Transverse colon (tissue), 4 donors: ENCODE data around the gene B4GAT1. TPM values are rescaled to one million over a fixed set of nuclear protein-coding genes. Genes with fewer than 3 reads are reported as not detected.
A peak's percentile ranks its signal among the peaks of the same experiment; 100 is the strongest.

Source experiments
- DNase-seq: peaks from one replicate; pipeline ENCODE4 v3.0.0-alpha.2; 2019
- H3K27ac ChIP-seq, 4 donors: fragments of 200-600 bp; sonication (generic); 2 replicates each; pipeline ENCODE4 v1.5.1; 2016 to 2018; ENCODE audit warnings: inconsistent platforms in 4 of 4
- H3K27me3 ChIP-seq: fragments of 200-600 bp; sonication (generic); 2 replicates; pipeline ENCODE4 v1.5.1; 2017; ENCODE audit warnings: inconsistent platforms
- H3K36me3 ChIP-seq, 4 donors: fragments of 200-600 bp; sonication (generic); 2 replicates each; pipeline ENCODE4 v1.5.1; 2017 to 2019; ENCODE audit warnings: inconsistent platforms in 4 of 4
- H3K4me1 ChIP-seq, 4 donors: fragments of 200-600 bp; sonication (generic); 2 replicates each; pipeline ENCODE4 v1.5.1; 2017 to 2020; ENCODE audit warnings: inconsistent platforms in 4 of 4
- H3K4me3 ChIP-seq, 4 donors: fragments of 200-600 bp; sonication (generic); 1 replicate in 1 of 4; 2 replicates in 3 of 4; pipeline versions ENCODE4 v1.5.1 to v1.6.1; 2017 to 2019; ENCODE audit warnings: inconsistent platforms in 4 of 4
- H3K9me3 ChIP-seq, 2 donors: fragments of 200-600 bp; sonication (generic); 2 replicates each; pipeline ENCODE4 v1.5.1; 2017 to 2019; ENCODE audit warnings: inconsistent platforms in 2 of 2
- CTCF ChIP-seq, 5 experiments: fragments of 200-600 bp in 3 of 5; fragments of 450-650 bp in 2 of 5; sonication (generic) in 3 of 5; IDR thresholded peaks; 1 replicate in 2 of 5; 2 replicates in 3 of 5; pipeline ENCODE4 v1.5.1; 2016 to 2017; ENCODE audit warnings: antibody characterized with exemption in 5 of 5, inconsistent platforms in 3 of 5, mild to moderate bottlenecking in 2 of 5, moderate library complexity in 1 of 5
- EP300 ChIP-seq: sonication (generic); formaldehyde crosslinking; IDR thresholded peaks from one replicate; pipeline ENCODE4 v1.6.1; 2017; ENCODE audit warnings: antibody characterized with exemption, low read depth
- POLR2A ChIP-seq: fragments of 450-650 bp; IDR thresholded peaks from one replicate; pipeline ENCODE4 v1.6.1; 2016; ENCODE audit warnings: antibody characterized with exemption, mild to moderate bottlenecking, moderate library complexity
- POLR2AphosphoS5 ChIP-seq, 3 donors: sonication (generic); formaldehyde crosslinking; IDR thresholded peaks; one replicate each; pipeline ENCODE4 v1.6.1; 2016; ENCODE audit warnings: antibody characterized with exemption in 3 of 3
- WGBS, 2 donors: methylation state at CpG; one replicate each; pipeline ENCODE4 v1.1.5; 2018; ENCODE audit warnings: low coverage in 1 of 2; 5-methylcytosine and 5-hydroxymethylcytosine counted together
- in situ Hi-C, 4 donors: fragments of 200-750 bp; cut with MboI; loops; one replicate each; pipeline versions ENCODE4 v1.15.0 to v1.15.1; 2017; ENCODE audit warnings: low sequenced_read_pairs in 3 of 4, low pct_ligation_motif_present in 1 of 4, low pct_unique_long_range_greater_than_20kb in 1 of 4
- intact Hi-C: fragments of 100-400 bp; cut with DNase I; formaldehyde crosslinking; loops from one replicate; pipeline ENCODE4 v1.15.1; 2023; ENCODE audit warnings: low total_unique reads
- total RNA-seq, 4 donors: library from RNA; depleted of rRNA; stranded (reverse); fragments of >200 nt; gene quantifications; one replicate each; pipeline ENCODE4 v1.1.0, GENCODE V29; 2016

B4GAT1 gene
- total RNA-seq, 4 donors from 2014 or later: 21.8 to 31.8 (median 23.6) TPM

DNA sequence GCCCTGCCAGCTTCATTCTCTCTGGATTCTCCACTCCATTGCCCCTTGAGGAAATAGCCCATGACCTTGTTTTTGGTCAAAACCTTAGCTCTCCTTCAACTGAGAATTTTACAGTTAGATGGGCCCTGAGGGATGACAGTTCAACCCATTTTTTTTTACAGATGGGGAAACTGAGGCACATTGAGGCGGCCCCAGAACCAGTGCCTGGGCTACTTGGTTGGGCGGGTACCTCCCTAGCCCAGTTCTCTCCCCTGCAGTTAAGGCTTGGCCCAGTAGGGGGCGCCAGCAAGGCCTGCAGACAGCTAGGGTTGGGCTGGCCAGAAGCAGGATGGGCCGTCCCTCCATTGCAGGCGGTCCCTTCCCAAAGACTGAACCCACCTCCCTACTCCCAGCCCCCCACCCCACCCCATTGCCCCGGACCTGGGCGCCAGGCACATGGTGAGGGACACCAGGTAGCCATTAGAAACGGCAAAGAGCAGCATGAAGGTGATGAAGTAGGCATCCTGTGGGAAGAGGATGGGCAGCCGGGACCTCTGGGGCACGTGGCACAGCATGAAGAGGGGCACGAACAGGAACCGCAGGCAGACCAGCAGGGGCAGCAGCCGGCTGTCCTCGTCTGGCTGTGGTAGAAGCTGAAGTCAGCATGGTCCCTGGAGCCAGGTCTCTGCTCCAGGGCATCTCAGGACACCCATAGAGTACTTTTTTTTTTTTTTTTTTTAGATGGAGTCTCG lies 16.5 kb upstream of the B4GAT1 start:
- intact Hi-C loops (no loop called here), in situ Hi-C loops (no loop called here)
- peak; percentile 51 to 68 (median 64) for TF ChIP-seq CTCF (IDR thresholded peaks at IDR 0.05)
- no peak for TF ChIP-seq EP300
- TF ChIP-seq POLR2A: no peak
- no peak for TF ChIP-seq POLR2AphosphoS5 (IDR thresholded peaks at IDR 0.05)
- peak; percentile 74 for DNase-seq
- H3K4me3 ChIP-seq: no peak overlapping the region
- WGBS, 2 donors: 72 to 90% methylated on average over 4 to 15 of the region's 15 CpGs
- no peaks in the 10 kb centered on the region for H3K4me1 ChIP-seq
- no peaks in the 10 kb centered on the region for H3K27me3 ChIP-seq
- H3K9me3 ChIP-seq: no peaks in the 10 kb centered on the region
- no peak overlapping the region for H3K27ac ChIP-seq
- H3K36me3 ChIP-seq: no peaks in the 10 kb centered on the region

- in situ Hi-C loops (no loop called here), intact Hi-C loops (no loop called here)
- no peak for DNase-seq
- Histone ChIP-seq H3K27me3 (no peaks in the 10 kb centered on the region), H3K4me1 (no peaks in the 10 kb centered on the region), H3K27ac (no peak overlapping the region), H3K4me3 (no peak overlapping the region), H3K9me3 (no peaks in the 10 kb centered on the region), H3K36me3 (no peaks in the 10 kb centered on the region)
- 90% methylated on average over 14 of the region's 14 CpGs; no CpG with 5 or more reads in 1 of the 2 donors for WGBS, 2 donors
- TF ChIP-seq POLR2A: no peak
- TF ChIP-seq EP300: no peak
- TF ChIP-seq POLR2AphosphoS5 (IDR thresholded peaks at IDR 0.05): no peak
- TF ChIP-seq CTCF (IDR thresholded peaks at IDR 0.05): no peak
Measured at GRCh38 chr11:66363187-66363601, 15.8 kb upstream of the B4GAT1 start.

GRCh38 chr11:66362481-66363147 lies 15.2 kb upstream of the B4GAT1 start:
- no peak for TF ChIP-seq POLR2AphosphoS5 (IDR thresholded peaks at IDR 0.05)
- TF ChIP-seq EP300: no peak
- no peak for TF ChIP-seq POLR2A
- TF ChIP-seq CTCF (IDR thresholded peaks at IDR 0.05): no peak
- no peak for DNase-seq
- Histone ChIP-seq H3K4me1 (no peaks in the 10 kb centered on the region), H3K9me3 (no peaks in the 10 kb centered on the region), H3K4me3 (no peak overlapping the region), H3K36me3 (no peaks in the 10 kb centered on the region), H3K27me3 (no peaks in the 10 kb centered on the region), H3K27ac (no peak overlapping the region)
- in situ Hi-C loops: no loop called here
- 67 to 80% methylated on average over 1 to 9 of the region's 9 CpGs for WGBS, 2 donors
- intact Hi-C loops: no loop called here

DNA sequence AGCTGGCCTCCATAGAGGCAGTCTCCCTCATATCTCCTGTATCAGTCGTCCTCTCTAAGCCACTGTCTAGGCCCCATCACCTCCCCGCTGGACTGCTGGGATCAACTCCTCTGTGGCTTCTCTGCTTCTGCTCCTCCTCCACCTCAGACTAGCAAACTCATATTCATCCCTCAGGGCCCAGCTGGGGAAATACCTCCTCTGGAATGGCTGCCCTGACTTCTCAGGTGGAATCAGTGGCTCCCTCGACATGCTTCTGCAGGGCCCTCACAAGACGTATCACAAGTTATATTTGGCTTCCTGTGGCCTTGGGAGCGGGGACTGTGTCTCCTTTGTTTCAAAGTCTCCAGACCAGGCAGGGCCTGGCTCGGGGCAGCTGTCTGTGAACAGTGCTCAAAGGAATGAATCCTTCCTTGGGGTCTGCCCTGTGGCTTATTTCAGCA lies 14.1 kb upstream of the B4GAT1 start:
- in situ Hi-C loops: no loop called here
- no peak for DNase-seq
- H3K4me3 ChIP-seq: no peak overlapping the region
- no peaks in the 10 kb centered on the region for H3K36me3 ChIP-seq
- H3K9me3 ChIP-seq: no peaks in the 10 kb centered on the region
- intact Hi-C loops: no loop called here
- no peaks in the 10 kb centered on the region for H3K27me3 ChIP-seq
- no peak overlapping the region for H3K27ac ChIP-seq
- WGBS, 2 donors: 69% methylated on average over 6 of the region's 6 CpGs; no CpG with 5 or more reads in 1 of the 2 donors
- no peaks in the 10 kb centered on the region for H3K4me1 ChIP-seq
- TF ChIP-seq EP300 (no peak), POLR2AphosphoS5 (IDR thresholded peaks at IDR 0.05) (no peak), POLR2A (peak; percentile 4), CTCF (IDR thresholded peaks at IDR 0.05) (no peak)
